ENCODE results near the gene PRR15.
"Not testable (repeated sequence)": the region's sequence is repeated elsewhere in the genome, so short reads cannot be mapped to it uniquely, and the experiment has no call there.

PRR15 gene

GRCh38 chr7:29563590-29564495 is at the start of gene PRR15:
PRR15 (plus strand) TSS chr7:29563835; CDS start chr7:29566330, 2,495 bp downstream.
- DNase-seq = no peak

DNA sequence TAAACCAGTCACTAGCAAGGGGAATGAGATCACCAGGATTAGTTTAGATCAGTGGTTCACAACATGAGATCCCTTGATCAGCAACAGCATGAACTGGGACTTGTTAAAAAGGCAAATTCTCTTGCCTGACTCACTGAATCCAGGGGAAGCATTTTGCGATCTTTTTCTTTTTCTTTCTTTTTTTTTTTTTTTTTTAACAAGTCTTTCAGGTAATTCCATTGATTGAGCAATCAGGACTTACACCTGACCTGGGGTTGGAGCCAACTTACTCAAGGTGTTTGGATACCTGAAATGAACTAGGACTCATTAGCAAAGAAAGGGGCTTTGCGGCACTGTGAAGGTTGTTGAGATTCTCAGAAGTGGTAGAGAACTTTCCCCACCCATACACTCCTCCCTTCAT is 47.1 kb upstream of the PRR15 start:
- no peak for DNase-seq

DNA sequence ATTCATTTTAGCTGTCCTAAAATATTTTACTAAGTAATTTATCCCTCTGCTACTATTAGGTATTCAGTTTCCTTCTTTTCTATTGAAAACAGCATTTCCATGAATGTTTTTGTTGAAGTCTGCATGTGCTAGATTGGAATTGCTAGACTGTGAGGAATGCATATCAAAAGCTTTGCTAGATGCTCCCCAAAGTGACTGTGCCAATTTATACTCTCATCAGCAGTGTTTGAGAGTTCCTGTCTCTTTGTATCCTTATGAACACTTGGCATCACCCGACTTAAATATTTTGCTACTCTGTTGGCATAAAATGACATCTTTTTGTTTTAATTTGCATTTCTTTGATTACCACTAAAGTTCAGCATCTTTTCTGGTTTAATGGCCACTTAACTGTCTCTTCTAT is 45.0 kb upstream of the PRR15 start:
- no peak for DNase-seq

DNA sequence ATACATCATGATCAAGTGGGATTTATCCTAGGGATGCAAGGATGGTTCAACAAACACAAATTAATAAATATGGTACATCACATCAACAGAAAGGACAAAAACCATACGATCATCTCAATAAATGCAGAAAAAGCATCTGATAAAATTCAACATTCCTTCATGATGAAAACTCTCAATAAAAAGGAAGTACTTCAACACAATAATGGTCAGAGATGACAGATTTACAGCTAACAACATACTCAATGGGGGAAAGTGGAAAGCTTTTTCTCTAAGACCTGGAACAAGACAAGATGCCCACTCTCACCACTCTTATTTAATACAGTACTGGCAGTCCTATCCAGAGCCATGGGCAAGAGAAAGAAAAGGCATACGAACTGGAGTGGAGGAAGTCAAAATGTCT is 39.9 kb upstream of the PRR15 start:
- no peak for DNase-seq

- DNase-seq = no peak
Observed at GRCh38 chr7:29527505-29528108, 36.0 kb upstream of the PRR15 start.

GRCh38 chr7:29528526-29528925 is 35.1 kb upstream of the PRR15 start:
- not testable (repeated sequence) for DNase-seq

- no peak for DNase-seq
Observed at GRCh38 chr7:29538389-29538788, 25.2 kb upstream of the PRR15 start.

DNA sequence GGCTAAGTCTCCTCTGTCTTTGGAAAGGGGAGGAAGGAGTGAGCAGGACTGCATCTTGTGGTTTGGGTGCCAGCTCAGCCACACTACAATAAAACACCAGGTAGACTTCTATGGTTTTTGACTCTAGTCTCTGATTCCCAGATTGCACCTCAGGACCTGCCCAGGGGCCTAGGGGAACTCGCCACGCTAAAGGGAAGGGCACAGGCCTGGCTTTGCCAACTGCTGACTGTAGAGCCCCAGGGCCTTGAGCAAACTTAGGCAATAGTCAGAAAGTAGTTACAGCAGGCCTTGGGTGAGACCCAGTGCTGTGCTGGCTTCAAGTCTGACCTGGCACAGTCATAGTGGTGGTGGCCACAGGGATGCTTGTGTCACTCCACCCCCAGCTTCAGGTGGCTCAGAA is 24.2 kb upstream of the PRR15 start:
- DNase-seq = no peak

DNA sequence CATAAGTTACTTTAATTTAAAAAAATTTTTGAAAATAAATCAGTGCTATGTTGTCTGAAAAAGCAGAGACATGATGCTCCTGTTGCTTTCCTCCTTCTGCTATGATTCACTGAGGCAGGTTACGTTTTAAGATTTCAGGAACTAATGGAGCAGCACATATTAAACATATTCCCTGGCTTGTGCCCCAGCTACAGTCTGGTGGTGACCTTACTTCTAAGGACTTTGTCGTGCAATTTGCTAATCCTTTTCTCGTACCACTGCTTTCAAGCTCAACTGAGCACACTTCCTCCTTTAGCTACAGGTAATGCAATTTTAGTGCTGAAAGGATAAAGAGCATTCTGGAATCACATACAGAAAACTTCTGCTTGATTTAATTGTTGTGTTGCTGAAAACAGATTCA is 16.2 kb upstream of the PRR15 start:
- DNase-seq = no peak

GRCh38 chr7:29548823-29549222 is 14.8 kb upstream of the PRR15 start:
- DNase-seq = no peak

GRCh38 chr7:29552392-29552791 is 11.2 kb upstream of the PRR15 start:
- DNase-seq = no peak

DNA sequence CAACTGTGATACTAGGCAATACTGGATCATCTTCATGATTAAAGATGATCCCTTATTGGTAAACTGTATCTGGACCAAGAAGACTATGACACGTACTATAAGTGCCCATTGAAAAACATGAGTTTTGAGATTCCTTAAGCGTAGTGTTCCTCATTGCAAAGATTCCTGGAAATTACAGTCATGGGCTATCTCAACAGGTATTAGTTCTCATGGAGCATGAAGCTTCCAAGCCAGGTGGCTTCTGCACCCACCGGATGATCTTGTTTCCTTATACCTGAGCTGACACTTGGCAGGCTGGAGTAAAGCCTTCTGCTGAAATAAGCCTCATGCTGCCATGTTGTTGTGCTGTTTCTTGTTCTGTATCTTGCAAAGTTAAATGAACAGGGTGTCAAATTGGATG is 8.6 kb upstream of the PRR15 start:
- DNase-seq = no peak

- DNase-seq = no peak
Observed at GRCh38 chr7:29556405-29557195, 7.0 kb upstream of the PRR15 start.

GRCh38 chr7:29557954-29558353 is 5.7 kb upstream of the PRR15 start:
- no peak for DNase-seq

- DNase-seq = no peak
Observed at GRCh38 chr7:29561271-29561670, 2.4 kb upstream of the PRR15 start.

DNA sequence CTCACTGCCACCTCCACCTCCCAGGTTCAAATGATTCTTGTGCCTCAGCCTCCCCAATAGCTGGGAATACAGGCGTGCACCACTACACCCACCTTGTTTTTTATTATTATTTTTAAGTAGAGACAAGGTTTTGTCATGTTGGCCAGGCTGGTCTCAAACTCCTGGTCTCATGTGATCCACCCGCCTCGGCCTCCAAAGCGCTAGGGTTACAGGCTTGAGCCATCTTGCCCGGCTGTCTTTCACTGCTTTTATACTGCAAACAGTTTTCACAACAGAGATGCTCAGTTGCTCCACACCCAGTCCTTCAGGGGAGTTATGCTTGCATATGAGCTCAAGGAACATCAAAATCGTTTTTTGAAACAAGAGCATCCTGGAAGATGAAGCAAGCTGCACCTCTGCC is 1.3 kb upstream of the PRR15 start:
- DNase-seq = no peak

DNA sequence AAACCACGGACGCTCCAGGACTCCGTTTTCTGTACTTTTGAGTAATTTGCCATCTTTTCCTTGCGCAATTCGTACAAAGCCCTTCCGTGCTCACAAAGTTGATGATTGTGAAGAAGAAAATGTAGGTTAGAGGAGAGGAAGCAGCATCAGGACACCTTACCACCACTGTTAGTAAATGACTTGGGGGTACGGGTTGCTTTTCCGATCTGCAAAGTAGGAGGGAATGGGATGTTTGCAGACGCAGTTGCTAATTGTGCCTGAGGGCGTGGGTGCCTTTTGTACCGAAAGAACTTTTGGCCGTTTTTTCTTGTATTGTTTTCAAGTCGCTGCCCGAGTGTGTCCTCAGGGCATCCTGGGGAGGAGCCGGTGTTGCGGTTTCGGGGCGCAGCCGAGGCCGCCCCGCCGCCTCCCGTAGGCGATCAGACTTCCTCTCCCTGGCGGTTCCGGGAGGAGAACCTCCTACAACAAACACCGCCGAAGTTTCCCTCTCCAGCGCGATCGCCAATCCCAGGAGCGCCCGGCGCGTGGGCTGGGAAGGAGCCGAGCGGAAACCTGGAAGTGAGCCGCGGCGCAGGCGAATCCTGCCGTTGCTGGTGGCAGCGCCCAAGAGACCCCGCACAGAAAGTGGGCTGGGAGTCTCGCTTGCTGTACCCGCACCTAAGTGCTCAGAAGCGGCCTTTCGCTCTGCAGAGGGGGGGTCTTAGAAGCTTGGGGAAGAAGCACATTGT is 1.0 kb downstream of the PRR15 start:
- no peak for DNase-seq

DNA sequence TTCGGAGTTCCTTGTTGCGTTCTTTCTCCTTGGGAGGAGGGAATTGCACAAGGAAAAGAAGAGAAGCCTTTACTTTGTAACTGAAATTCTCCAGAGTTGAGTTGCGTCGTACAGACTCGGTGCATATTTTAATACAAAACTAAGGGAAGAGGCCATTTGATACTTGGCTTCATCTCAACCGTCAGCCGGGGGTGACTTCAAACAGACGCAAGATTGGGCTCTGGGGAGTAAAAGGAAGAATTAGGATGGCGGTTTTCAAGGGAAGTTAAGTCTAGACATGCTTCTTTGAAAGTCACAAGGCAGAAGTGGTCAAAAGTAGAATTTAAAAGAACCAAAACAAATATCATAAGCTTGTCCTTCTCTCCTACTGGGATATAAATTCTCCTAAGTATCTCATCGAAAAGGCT is 1.6 kb downstream of the PRR15 start:
- no peak for DNase-seq

DNA sequence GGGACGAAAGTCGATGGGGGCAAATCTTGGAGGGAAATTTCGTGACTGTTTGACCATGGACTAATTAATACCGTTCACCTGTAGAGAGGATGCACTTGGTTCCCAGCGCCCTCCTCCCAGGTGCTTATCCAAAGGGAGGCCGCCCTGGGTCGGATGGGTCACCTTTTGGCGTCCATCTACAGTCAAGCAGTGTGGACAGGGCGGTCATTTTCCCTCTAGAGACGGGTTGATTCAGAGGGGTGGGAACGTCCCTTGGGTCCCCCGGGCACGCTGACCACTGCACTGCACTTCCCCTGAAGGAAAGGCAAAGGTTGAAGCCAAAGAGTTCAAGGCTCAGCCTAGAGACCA is 2.0 kb downstream of the PRR15 start:
- DNase-seq = no peak

GRCh38 chr7:29565982-29566746 is 2.5 kb downstream of the PRR15 start:
- DNase-seq = no peak

- no peak for DNase-seq
Observed at GRCh38 chr7:29567174-29567573, 3.5 kb downstream of the PRR15 start.

DNA sequence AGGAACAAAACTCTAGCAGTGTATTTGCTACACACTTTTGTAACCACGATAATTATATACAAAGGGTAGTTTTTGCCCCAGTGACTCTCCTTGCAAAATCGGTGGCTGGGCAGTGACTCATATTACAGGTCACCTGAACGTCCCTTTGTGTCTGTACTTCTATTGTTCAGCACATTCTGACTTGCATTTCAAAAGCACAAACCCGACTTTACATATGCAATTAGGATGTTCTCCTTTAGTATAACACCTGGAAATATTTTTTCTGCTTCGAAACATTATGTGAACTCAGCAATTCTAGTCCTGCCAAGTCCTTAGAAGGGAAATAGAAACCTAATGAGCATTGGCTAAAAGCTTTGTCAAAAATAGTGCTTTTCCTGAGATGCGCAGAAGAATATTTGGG is 6.0 kb downstream of the PRR15 start:
- DNase-seq = no peak

Measured in CD4-positive, alpha-beta T cell treated with Interleukin-6 for 4 hours (primary cell).